HG02623 (cell line): ENCODE measurements around the gene C1QTNF12.
"Not testable (repeated sequence)": the region's sequence is repeated elsewhere in the genome, so short reads cannot be mapped to it uniquely, and the experiment has no call there.

Experiments used
- ATAC-seq: cut with Tn5 transposase; IDR thresholded peaks from one replicate; pipeline ENCODE4 v1.9.1; 2021; ENCODE audit warnings: moderate library complexity; ENCODE audit not compliant: unreplicated experiment

The C1QTNF12 gene

DNA sequence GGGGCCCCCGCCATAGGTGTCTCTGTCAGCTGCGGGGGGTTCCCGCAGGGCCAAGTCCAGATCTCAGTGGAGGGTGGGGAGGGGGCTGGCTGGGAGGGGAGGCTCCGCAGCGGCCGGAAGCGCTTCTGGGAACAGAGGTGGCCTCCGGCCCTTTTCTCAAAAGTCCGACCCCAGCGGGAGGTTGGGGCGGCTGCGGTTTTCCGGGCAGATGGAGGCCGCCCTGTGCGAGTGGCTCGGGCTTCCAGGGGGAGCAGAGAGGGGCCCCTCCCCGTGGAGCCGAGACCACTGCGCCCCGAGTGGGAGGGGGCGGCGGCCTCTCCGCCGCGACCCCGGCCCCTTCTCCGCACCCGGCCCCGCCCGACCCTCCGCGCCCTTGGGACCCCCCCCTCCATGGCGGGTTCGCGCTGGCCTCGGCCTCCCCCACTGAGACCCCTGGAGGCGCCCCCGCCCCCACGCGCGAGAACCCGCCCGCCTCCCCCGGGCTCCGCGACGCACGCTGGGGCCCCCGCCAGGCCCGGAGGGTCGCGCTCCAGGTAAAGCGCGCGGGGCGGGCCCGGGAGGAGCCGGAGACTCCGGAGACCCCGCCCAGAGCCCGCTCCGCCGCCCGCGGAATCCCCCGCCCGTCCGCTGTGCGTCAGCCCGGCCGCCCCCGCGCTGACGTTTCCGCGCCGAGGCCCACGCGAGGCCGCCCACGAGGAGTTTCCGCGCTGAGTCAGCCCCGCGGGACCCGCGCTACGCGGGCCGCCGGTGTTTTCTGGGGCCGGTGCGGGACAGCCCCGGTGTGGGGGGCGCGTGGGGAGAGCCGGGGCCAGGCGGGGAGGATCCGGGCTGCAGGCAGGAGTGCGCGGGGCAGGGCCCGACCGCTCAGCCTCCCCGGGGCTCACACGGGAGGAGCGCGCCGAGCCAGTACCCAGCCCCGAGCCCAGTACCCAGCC is 45.4 kb downstream of the C1QTNF12 start:
- ATAC-seq = no peak

DNA sequence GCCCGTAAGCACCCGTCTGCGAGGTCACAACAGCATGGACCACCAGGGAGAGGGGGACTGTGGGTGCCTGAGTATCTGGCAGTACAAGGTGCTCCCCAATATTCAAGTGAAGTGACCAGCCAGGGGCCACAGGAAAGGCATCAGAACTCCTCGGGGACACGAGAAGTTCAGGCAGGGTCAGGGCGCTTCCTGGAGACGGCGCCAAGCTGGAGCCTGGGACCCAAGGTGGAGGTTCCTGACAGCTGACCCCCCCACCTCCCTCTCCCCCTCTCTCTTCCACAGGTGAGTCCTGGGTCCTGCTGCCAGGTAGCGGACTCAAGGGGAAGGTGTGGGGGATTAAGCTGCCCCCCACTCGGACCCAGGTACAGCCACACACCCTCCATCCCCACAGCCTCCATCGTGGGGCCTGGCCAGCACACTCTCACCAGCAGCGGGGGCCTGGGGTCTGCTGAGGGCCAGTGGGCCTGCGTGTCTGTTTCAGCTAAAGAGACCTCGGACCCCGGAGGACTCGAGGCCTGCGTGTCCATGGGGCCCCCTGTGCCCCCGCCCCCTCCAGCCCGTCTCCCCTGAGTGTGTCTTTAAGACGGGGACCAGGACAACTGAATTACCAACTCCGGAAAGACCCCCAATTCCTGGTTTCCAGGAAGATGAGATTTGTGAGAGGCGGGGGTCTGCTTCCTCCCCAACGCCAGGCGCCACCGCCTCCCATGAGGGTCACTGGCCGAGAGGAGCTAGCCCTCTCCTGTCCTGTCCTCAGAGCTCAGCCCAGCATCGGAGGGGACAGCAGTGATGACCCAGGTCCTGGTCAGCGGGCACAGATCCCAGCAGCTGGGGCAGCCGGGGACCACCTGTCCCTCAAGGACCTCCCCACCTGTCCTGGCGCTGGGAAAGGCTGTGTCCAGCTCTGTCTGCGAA is 46.3 kb downstream of the C1QTNF12 start:
- no peak for ATAC-seq

DNA sequence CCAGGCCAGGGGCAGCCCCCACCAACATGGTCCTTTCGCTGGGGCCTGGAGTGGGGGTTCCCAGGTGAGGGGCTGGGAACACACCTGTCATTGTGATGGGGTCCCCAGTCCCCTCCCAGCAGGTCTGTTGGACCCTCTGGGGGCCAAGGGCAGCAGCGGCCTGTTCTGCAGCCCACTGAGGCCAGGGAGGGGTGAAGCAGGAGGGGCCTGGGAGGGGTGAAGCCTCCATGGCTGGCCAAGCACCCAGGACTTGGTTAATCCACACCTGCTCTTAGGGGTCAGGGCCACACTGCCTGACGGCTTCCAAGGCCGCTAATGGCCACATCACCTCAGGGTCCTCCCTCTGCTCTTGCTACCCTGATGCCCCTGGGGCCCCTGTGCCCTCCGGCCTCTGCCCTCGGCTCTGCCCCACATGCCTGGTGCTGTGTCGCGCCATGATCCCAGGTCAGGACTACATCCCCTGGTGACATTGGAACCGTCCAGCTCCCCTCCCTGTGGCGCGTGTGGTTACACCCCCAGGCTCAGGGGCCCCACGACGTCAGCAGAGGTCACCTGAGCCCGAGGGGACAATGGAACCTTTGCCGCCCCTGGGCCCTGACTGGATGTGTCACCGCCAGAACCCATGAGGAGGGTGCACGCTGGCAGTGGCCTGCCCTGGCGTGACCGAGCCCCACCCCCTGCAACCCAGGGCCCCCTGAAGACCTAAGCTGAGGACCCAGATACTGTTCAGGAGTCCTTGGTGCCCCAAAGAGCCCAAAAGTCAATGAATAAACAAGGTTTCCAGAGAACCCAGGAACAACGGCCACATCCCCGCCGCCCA is 47.2 kb downstream of the C1QTNF12 start:
- ATAC-seq = no peak

DNA sequence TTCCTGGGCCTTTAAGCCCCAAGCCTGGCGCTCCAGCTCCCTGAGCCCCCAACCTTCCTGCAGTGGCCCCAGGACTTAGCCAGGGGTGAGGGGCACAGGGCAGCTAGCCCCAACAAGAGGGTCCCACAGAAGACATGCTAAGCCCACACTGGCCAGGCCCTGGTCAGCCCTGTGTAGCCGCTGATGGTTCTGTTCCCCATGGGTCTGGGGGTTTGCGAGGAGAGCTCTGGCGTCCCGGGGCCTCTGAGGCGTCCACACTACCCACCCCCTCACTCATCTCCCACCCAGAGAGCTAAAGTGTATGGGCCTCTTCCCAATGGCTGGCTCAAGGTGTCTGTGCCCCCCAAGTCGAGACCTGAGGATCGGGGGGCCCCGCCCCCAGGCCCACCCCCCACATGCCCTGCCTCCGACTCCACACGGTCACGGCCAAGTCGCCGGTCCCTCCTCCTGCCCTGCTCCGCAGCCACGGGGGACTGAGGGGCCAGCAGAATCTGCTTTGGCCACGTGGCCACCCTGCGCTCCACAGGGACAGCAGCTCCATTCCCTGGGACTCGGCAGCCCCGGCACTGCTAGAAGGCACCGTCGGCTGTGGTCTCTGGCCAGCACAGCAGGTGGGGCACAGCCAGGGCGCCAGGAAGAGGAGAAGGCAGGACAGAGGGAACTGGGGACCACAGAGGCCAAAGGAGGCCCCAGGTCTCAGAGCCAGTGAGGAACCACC is 47.9 kb downstream of the C1QTNF12 start:
- no peak for ATAC-seq

DNA sequence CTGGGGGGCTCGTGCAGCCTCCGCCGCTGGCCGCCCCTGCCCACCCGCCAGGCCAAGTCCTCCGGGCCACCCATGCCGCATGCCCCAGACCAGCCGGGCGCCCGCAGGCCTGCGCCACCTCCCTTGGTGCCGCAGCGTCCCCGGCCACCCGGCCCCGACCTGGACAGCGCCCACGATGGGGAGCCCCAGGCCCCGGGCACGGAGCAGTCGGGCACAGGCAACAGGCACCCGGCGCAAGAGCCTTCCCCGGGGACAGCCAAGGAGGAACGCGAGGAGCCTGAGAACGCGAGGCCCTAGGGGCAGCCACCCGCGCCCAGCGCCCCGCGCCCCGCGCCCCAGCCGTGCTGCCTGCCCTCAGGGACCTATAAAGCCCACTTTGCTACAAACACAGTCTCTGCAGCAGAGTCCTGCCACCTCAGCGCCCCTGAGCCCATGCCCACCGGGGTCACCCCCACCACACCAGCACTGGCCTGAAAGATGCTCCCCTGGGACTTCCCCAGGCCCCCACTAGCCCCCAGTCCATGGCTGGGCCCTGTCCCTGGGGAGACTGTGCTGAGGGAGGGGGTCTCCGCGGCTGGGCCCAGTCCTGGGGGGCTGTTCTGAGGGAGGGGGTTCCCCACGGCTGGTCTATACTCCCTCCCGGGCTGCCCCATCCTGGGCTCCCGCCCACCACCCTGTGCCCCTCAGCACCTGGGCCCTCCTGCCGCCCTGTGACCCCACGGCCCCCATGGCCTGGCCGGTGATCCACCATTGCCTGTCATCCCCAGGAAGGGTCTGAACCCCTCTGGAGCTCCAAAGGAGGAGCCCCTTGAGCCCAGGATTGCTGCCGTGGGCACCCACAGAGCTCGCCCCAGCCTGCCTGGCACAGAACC is 48.7 kb downstream of the C1QTNF12 start:
- no peak for ATAC-seq

DNA sequence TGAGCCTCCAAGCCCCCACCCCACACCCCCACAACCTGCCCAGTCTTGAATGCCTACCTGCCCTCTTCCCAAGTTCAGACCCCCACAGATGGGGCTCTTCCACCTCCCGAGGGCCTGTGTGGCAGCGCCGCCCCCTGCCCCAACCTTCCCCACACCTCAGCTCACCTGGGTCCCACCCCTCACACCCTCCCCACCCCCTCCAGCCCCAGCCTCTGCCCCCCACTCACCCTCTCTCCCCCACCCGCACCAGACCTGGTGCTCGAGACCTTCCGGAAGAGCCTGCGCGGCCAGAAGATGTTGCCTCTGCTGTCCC is 49.4 kb downstream of the C1QTNF12 start:
- no peak for ATAC-seq

DNA sequence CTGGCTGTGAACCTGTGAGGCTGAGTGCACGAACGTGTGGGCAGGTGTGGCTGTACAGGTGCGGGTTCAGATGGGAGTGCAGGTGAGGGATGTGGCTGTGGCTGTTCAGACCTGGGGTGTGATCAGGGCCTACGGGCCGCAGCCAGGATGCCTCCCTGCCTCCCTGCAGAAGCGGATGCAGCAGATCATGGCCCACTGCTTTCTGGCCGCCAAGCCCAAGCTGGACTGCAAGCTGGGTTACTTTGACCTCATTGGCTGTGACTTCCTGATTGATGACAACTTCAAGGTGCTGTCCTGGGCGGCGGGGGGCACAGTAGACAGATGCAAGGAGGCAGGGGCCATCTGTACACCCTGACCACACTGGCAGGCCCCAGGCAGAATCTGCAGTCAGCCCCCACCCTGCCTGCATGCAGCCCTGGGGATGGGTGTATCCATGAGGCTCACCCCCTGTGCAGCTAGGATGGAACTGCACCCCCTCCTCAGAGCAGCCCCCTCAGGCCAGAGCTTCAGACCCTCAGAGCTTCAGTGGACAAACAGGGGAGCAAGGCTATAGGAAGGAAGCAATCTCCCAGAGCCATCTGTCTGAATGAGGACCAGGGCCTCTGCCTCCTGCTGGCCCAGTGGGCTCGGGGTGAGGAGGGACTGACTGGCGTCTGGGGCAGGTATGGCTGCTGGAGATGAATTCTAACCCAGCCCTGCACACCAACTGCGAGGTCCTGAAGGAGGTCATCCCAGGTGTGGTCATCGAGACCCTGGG is 49.9 kb downstream of the C1QTNF12 start:
- ATAC-seq = no peak

DNA sequence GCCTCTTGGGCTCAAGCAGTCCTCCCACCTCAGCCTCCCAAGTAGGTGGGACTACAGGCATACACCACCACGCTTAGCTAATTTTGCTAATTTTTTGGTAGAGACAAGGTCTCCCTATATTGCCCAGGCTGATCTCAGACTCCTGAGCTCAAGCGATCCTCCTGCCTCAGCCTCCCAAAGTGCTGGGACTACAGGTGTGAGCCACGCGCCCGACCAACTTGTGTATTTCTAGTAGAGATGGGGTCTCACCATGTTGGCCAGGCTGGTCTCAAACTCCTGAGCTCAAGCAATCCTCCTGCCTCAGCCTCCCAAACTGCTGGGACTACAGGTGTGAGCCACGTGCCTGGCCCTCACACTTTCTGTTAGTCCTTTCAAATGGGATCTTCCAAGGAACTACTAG is 50.8 kb downstream of the C1QTNF12 start:
- not testable (repeated sequence) for ATAC-seq

DNA sequence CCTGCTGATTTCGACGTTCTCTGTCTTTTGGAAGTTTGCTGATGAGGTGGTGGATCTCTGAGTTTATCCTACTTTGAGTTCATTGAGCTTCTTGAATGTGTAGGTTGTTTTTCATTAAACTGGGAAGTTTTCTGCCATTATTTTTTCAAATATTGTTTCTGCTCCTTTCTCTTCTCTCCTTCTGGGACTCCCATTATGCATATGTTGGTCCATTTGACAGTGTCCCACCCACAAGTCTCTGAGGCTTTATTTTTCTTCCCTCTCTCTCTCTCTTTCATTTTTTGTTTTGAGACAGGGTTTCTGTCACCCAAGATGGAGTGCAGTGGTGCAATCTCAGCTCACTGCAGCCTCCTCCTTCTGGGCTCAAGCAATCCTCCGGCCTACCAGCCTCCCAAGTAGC is 51.8 kb downstream of the C1QTNF12 start:
- no peak for ATAC-seq
